Measurements from ENCODE around the gene HRC. TPM values are rescaled to one million over a fixed set of nuclear protein-coding genes. Genes with fewer than 3 reads are reported as not detected.

Gene HRC, protein sequence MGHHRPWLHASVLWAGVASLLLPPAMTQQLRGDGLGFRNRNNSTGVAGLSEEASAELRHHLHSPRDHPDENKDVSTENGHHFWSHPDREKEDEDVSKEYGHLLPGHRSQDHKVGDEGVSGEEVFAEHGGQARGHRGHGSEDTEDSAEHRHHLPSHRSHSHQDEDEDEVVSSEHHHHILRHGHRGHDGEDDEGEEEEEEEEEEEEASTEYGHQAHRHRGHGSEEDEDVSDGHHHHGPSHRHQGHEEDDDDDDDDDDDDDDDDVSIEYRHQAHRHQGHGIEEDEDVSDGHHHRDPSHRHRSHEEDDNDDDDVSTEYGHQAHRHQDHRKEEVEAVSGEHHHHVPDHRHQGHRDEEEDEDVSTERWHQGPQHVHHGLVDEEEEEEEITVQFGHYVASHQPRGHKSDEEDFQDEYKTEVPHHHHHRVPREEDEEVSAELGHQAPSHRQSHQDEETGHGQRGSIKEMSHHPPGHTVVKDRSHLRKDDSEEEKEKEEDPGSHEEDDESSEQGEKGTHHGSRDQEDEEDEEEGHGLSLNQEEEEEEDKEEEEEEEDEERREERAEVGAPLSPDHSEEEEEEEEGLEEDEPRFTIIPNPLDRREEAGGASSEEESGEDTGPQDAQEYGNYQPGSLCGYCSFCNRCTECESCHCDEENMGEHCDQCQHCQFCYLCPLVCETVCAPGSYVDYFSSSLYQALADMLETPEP
- total RNA-seq, result not detected

DNA sequence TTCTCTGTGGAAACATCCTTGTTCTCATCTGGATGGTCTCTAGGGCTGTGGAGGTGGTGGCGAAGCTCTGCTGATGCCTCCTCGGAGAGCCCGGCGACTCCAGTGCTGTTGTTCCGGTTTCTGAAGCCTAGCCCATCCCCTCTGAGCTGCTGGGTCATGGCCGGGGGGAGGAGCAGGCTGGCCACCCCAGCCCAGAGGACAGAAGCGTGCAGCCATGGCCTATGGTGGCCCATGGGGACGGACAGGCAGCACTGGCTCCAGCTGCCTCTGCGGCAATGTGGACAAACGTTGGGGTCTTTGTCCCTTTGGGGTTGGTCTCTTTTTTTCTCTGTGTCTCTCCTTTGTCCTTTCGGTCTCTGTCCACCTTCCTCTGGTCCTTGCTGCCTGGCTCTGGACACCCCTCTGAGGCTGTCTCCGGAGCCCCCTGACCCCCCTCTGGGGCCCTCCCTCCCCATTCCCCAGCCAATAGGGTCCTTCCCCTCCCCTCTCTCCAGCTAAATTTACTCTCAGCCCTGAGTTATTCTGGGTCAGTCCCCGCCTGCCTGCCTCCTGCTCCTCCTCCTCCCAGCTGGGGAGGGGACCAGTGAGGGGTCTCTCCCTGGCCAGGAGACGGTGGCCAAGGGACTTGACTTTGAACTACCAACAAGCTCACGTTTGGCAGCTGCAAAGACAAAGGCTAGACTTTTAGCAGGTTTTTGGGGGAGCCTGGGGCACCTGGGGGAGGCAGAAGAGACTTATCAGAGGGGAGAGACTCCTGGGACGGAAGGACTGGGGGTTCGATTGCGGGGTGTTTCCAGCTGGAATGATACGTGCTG is at the start of gene HRC:
Gene HRC (minus strand): TSS at position 392 of the 815 bp plus-strand sequence. CDS start 159 bp downstream, at position 233.
- H3K27me3 Mint-ChIP-seq, result peaks cover 60% of the 10 kb centered on the region
- no peak within 1 kb of the TSS for H3K4me3 Mint-ChIP-seq
- DNase-seq (no peak), ATAC-seq (no peak)
- no peaks in the 10 kb centered on the region for H3K9me3 Mint-ChIP-seq (ENCODE audit: low read depth)
- H3K27ac Mint-ChIP-seq, result no peak within 1 kb of the TSS
- CTCF ChIA-PET, result no interaction called here
- H3K36me3 Mint-ChIP-seq, result no peaks in the 10 kb centered on the region
- H3K4me1 Mint-ChIP-seq, result peaks cover 12% of the 10 kb centered on the region

DNA sequence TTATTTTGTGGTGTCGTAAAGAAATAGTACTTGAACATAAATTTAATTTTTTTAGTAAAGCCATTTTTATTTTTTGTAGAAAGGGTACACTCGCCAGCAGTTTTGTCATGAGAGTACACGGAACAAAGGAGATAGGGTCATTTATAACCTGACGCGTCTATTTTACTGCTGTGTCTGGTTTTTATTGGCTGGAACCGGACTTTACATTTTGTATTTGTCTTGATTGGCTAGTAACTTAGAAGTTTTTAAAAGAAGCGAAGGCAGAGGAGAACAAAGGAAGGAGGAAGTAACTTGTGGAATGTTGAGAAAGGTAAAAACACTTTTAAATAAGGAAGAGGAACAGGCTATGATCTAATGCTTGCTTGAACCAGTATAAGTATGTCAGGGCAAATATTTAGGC is 45.8 kb upstream of the HRC start:
- DNase-seq (no peak), ATAC-seq (no peak)
- peaks cover 7% of the 10 kb centered on the region for H3K27me3 Mint-ChIP-seq
- H3K9me3 Mint-ChIP-seq (ENCODE audit: low read depth), result no peaks in the 10 kb centered on the region
- peaks cover 6% of the 10 kb centered on the region for H3K4me1 Mint-ChIP-seq
- no peaks in the 10 kb centered on the region for H3K36me3 Mint-ChIP-seq
- CTCF ChIA-PET, result no interaction called here
- no peak overlapping the region for H3K27ac Mint-ChIP-seq
- no peak overlapping the region for H3K4me3 Mint-ChIP-seq

DNA sequence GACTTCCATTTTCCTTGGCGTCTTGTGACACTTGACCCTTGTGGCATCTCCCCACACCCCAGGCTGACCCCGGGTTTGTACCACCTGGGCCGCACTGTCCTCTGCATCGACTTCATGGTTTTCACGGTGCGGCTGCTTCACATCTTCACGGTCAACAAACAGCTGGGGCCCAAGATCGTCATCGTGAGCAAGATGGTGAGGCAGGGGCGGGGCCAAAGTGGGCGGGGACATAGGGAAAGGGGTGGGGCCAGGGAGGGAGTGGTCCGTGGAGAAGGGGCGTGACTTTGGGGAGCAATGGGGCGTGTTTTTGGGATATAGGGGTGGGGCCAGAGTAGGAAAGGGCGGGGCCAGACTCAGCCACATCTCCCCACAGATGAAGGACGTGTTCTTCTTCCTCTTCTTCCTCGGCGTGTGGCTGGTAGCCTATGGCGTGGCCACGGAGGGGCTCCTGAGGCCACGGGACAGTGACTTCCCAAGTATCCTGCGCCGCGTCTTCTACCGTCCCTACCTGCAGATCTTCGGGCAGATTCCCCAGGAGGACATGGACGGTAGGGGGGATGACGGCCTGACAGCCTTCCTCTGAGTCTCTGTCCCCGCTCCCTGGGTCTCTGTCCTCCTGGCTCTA is 45.2 kb upstream of the HRC start:
- H3K4me3 Mint-ChIP-seq, result no peak overlapping the region
- H3K27ac Mint-ChIP-seq, result no peak overlapping the region
- H3K27me3 Mint-ChIP-seq, result peaks cover 7% of the 10 kb centered on the region
- peaks cover 6% of the 10 kb centered on the region for H3K4me1 Mint-ChIP-seq
- CTCF ChIA-PET, result interaction anchor here (0.8 to 4.8 kb wide), 3 partner anchors 26 to 102 kb away, joined by 3 to 52 read pairs (median 16); partner anchors contain the start of gene LIN7B
- H3K9me3 Mint-ChIP-seq (ENCODE audit: low read depth), result no peaks in the 10 kb centered on the region
- no peak for DNase-seq
- ATAC-seq, result no peak
- H3K36me3 Mint-ChIP-seq, result no peaks in the 10 kb centered on the region

DNA sequence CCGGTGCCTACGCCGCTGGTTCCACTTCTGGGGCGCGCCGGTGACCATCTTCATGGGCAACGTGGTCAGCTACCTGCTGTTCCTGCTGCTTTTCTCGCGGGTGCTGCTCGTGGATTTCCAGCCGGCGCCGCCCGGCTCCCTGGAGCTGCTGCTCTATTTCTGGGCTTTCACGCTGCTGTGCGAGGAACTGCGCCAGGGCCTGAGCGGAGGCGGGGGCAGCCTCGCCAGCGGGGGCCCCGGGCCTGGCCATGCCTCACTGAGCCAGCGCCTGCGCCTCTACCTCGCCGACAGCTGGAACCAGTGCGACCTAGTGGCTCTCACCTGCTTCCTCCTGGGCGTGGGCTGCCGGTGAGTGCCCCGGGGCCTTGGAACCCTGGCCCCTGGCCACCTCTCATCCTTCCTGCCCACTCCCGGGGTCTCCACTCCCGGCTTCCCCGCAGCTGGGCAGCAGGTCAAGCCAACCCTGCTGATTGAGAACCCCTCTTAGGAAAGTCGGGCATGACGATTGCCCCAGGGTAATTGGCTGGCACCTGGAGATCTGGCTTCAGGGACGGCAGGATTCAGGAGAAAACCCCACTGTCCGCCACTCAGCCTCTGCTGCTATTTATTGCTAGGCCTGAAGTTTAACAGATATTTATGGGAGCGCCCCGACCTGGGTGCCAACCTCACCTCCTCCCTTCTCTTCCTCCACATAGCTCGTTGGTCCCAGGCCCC is 41.5 kb upstream of the HRC start:
- DNase-seq (no peak), ATAC-seq (no peak)
- Mint-ChIP-seq H3K27ac (no peak overlapping the region), H3K36me3 (no peaks in the 10 kb centered on the region), H3K4me3 (no peak overlapping the region), H3K9me3 (ENCODE audit: low read depth) (no peaks in the 10 kb centered on the region), H3K4me1 (peaks cover 6% of the 10 kb centered on the region), H3K27me3 (peaks cover 4% of the 10 kb centered on the region)
- CTCF ChIA-PET, result interaction anchor here (0.7 to 4.8 kb wide), 4 partner anchors 12 to 121 kb away, joined by 3 to 52 read pairs (median 14); no protein-coding TSS in a partner anchor

DNA sequence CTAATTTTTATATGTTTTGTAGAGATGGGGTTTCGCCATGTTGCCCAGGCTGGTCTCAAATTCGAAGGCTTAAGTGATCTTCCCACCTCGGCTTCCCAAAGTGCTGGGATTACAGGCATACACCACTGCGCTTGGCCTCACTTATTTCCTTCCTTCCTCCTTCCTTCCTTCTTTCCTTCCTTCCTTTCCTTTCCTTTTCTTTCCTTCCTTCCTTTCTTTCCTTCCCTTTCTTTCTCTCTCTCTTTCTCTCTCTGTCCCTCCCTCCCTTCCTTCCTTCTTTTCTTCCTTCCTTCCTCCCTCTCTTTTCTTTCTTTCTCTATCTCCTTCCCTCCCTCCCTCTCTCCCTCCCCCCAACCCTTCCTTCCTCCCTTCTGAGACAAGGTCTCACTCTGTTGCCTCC is 39.2 kb upstream of the HRC start:
- Mint-ChIP-seq H3K4me1 (peaks cover 9% of the 10 kb centered on the region), H3K27me3 (peaks cover 4% of the 10 kb centered on the region), H3K9me3 (ENCODE audit: low read depth) (no peaks in the 10 kb centered on the region), H3K4me3 (no peak overlapping the region), H3K36me3 (no peaks in the 10 kb centered on the region), H3K27ac (no peak overlapping the region)
- DNase-seq (no peak), ATAC-seq (no peak)
- CTCF ChIA-PET, result interaction anchor here (1.1 to 1.5 kb wide), 2 partner anchors 8 to 31 kb away, joined by 3 read pairs; no protein-coding TSS in a partner anchor

DNA sequence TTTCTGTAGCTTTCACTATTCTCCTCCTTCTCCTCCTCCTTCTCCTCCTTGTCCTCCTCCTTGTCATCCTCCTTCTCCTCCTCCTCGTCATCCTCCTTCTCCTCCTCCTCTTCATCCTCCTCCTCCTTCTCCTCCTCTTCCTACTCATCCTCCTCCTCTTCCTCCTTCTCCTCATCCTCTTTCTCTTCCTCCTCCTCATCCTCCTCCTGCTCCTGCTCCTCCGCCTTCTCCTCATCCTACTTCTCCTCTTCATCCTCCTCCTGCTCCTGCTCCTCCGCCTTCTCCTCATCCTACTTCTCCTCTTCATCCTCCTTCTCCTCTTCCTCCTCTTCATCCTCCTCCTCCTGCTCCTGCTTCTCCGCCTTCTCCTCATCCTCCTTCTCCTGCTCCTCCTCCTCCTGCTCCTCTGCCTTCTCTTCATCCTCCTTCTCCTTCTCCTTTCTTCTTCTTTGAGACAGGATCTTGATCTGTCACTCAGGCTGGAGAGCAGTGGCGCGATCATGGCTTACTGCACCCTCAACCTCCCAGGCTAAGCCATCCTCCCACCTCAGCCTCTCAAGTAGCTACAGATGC is 38.7 kb upstream of the HRC start:
- Mint-ChIP-seq H3K27me3 (peaks cover 6% of the 10 kb centered on the region), H3K4me3 (no peak overlapping the region), H3K4me1 (peaks cover 12% of the 10 kb centered on the region), H3K9me3 (ENCODE audit: low read depth) (no peaks in the 10 kb centered on the region), H3K36me3 (no peaks in the 10 kb centered on the region), H3K27ac (no peak overlapping the region)
- no peak for DNase-seq
- CTCF ChIA-PET, result interaction anchor here (1.5 kb wide), 1 partner anchor 8 kb away, joined by 3 read pairs; no protein-coding TSS in a partner anchor
- ATAC-seq, result no peak

DNA sequence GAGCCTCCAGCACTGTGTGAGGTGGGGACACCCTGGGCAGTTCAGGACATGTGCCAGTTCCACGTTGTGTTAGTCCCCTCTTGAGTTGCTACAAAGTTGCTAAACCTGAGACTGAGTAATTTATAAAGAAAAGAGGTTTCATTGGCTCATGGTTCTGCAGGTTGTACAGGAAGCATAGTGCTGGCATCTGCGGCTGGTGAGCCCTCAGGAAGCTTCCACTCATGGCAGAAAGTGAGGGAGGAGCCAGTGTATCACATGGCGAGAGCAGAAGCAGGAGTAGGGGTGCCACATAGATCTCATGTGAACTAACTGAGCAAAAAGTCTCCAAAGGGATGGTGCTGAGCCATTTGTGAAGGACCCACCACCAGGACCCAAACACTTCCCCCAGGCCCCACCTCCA is 35.6 kb upstream of the HRC start:
- H3K36me3 Mint-ChIP-seq, result no peaks in the 10 kb centered on the region
- CTCF ChIA-PET, result interaction anchor here (2.0 kb wide), 1 partner anchor 8 kb away, joined by 10 read pairs; no protein-coding TSS in a partner anchor
- no peak for ATAC-seq

DNA sequence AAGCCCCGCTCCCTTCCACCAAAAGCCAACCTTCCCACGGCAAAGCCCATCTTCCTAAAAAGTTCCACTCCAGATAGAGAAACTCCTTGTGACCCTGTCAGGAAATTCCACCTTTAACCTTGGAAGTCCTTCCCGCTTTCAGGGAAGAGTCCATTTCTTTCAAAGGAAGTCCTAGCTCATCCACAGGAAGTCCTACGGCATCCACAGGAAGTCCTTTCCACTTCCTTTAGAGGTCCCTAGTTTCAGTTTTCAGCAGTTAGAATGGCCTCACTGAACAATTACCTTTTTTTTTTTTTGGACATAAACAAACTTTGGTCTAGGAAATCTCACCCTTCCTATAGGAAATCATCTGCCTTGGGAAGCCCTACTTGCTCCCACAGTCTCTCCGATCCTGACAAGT is 34.1 kb upstream of the HRC start:
- DNase-seq, result no peak
- peaks cover 13% of the 10 kb centered on the region for H3K4me1 Mint-ChIP-seq
- peaks cover 5% of the 10 kb centered on the region for H3K27me3 Mint-ChIP-seq
- H3K4me3 Mint-ChIP-seq, result no peak overlapping the region
- H3K36me3 Mint-ChIP-seq, result no peaks in the 10 kb centered on the region
- H3K27ac Mint-ChIP-seq, result no peak overlapping the region
- ATAC-seq, result no peak
- no peaks in the 10 kb centered on the region for H3K9me3 Mint-ChIP-seq (ENCODE audit: low read depth)
- CTCF ChIA-PET, result interaction anchor here (2.0 kb wide), 1 partner anchor 9 kb away, joined by 10 read pairs; no protein-coding TSS in a partner anchor

More for the DNA sequence above, 35.6 kb upstream of the HRC start:
- Mint-ChIP-seq H3K9me3 (ENCODE audit: low read depth) (no peaks in the 10 kb centered on the region), H3K4me1 (peaks cover 13% of the 10 kb centered on the region), H3K4me3 (no peak overlapping the region), H3K27me3 (peaks cover 5% of the 10 kb centered on the region), H3K27ac (no peak overlapping the region)
- no peak for DNase-seq

DNA sequence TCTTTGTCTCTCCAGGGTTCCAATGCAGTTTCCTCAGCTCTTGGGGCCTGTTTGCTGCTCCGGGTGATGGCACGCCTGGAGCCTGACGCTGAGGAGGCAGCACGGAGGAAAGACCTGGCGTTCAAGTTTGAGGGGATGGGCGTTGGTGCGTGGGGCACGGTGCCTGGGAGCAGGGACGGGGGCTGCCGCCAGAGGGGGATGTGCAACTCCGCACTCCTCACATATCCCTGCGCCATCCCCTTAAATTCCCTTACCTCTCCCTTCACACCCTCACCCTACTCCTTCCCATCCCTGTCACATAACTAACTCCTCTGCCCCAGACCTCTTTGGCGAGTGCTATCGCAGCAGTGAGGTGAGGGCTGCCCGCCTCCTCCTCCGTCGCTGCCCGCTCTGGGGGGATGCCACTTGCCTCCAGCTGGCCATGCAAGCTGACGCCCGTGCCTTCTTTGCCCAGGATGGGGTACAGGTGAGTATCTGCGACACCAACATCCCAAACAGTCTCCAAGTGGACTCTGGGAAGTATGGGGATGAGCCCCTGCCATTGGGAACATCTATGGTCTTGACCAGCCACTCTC is 33.5 kb upstream of the HRC start:
- Mint-ChIP-seq H3K4me3 (no peak overlapping the region), H3K27me3 (peaks cover 6% of the 10 kb centered on the region), H3K27ac (no peak overlapping the region), H3K36me3 (no peaks in the 10 kb centered on the region), H3K4me1 (peaks cover 13% of the 10 kb centered on the region), H3K9me3 (ENCODE audit: low read depth) (peaks cover 2% of the 10 kb centered on the region)
- DNase-seq (no peak), ATAC-seq (no peak)
- CTCF ChIA-PET, result interaction anchor here (2.0 kb wide), 1 partner anchor 10 kb away, joined by 10 read pairs; no protein-coding TSS in a partner anchor

DNA sequence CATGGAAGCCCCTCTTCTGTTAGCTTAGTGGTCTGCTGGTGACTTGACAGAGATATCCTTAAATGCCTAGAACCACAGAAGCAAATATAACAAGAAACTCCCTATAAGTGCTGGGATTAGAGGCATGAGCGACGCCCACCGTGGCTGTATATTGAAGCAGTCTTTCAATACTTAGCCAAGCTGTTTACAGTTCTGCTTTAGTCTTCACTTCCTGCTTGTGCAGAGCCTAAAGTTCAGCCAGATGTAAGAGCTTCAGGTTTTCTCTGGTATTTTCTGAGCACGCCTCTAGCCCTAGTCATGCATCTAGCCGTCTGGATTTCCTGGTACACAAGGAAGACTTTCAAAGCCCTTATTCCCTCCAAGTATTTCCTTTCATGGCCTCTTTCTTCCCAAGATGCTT is 30.9 kb upstream of the HRC start:
- no peak for ATAC-seq

DNA sequence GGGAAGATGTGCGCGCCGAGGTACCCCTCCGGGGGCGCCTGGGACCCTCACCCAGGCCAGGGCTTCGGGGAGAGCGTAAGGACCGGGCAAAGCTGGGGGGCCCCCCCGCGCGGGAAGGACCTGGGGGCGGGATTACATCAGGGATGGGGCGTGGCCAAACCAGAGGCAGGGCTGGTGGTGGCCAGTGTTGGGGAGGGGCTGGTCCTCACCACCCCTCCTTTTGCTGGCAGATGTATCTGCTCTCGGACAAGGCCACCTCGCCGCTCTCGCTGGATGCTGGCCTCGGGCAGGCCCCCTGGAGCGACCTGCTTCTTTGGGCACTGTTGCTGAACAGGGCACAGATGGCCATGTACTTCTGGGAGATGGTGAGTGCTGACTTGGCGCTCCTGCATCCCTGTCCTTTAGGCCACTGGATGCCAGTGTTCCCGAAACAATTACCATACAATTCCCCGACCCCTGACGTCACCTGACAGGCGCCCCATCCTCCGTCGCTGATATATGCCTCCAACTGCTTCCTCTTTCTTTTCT is 27.7 kb upstream of the HRC start:
- Mint-ChIP-seq H3K4me1 (no peaks in the 10 kb centered on the region), H3K4me3 (no peak overlapping the region), H3K9me3 (ENCODE audit: low read depth) (peaks cover 2% of the 10 kb centered on the region), H3K27ac (no peak overlapping the region), H3K36me3 (no peaks in the 10 kb centered on the region), H3K27me3 (peaks cover 2% of the 10 kb centered on the region)
- ATAC-seq, result no peak
- CTCF ChIA-PET, result no interaction called here
- no peak for DNase-seq

More for the DNA sequence above, 30.9 kb upstream of the HRC start:
- no peak for DNase-seq
- Mint-ChIP-seq H3K4me1 (peaks cover 13% of the 10 kb centered on the region), H3K9me3 (ENCODE audit: low read depth) (peaks cover 2% of the 10 kb centered on the region), H3K36me3 (no peaks in the 10 kb centered on the region), H3K4me3 (no peak overlapping the region), H3K27me3 (peaks cover 6% of the 10 kb centered on the region), H3K27ac (no peak overlapping the region)
- CTCF ChIA-PET, result interaction anchor here (2.1 to 2.3 kb wide), 2 partner anchors 13 to 88 kb away, joined by 7 to 9 read pairs; no protein-coding TSS in a partner anchor

Measured in activated CD8-positive, alpha-beta memory T cell treated with anti-CD3 and anti-CD28 coated beads, Interleukin-2, amount 10 ng/mL, durations not matched to agents 7 days and 5 days (primary cell).